H9 (cell line): Measurements from ENCODE around the gene HYAL2. TPM values are rescaled to one million over a fixed set of nuclear protein-coding genes. Genes with fewer than 3 reads are reported as not detected.
A peak's percentile ranks its signal among the peaks of the same experiment; 100 is the strongest.

Experiments
- DNase-seq: peaks from one replicate; pipeline ENCODE4 v3.0.0-alpha.2; 2017
- H2AFZ ChIP-seq: one replicate; pipeline ENCODE4 v1.6.1; 2013; ENCODE audit warnings: mild to moderate bottlenecking, low read length, control low read depth, moderate library complexity
- H2AK5ac ChIP-seq: 2 replicates; pipeline ENCODE4 v1.6.1; 2013; ENCODE audit warnings: low read length, control low read depth, mixed read lengths; ENCODE audit not compliant: insufficient read length
- H2BK120ac ChIP-seq: one replicate; pipeline ENCODE4 v1.6.1; 2013; ENCODE audit warnings: low read depth, mild to moderate bottlenecking, low read length, control low read depth, inconsistent platforms; ENCODE audit not compliant: poor library complexity, severe bottlenecking
- H2BK12ac ChIP-seq: 2 replicates; pipeline ENCODE4 v1.6.1; 2013; ENCODE audit warnings: low read length, control low read depth, mixed read lengths, low read depth; ENCODE audit not compliant: insufficient read length
- H2BK15ac ChIP-seq: 2 replicates; pipeline ENCODE4 v1.6.1; 2013; ENCODE audit warnings: low read depth, low read length, control low read depth
- H2BK20ac ChIP-seq: one replicate; pipeline ENCODE4 v1.6.1; 2013; ENCODE audit warnings: low read depth, mild to moderate bottlenecking, low read length, control low read depth, inconsistent platforms; ENCODE audit not compliant: poor library complexity, severe bottlenecking
- H2BK5ac ChIP-seq: 2 replicates; pipeline ENCODE4 v1.6.1; 2013; ENCODE audit warnings: low read length, control low read depth, mixed read lengths; ENCODE audit not compliant: insufficient read length
- H3K14ac ChIP-seq: 2 replicates; pipeline ENCODE4 v1.6.1; 2013; ENCODE audit warnings: low read length, control low read depth; ENCODE audit not compliant: insufficient read depth
- H3K18ac ChIP-seq: 2 replicates; pipeline ENCODE4 v1.6.1; 2013; ENCODE audit warnings: low read depth, mild to moderate bottlenecking, mixed read lengths, low read length, control low read depth; ENCODE audit not compliant: insufficient read length
- H3K23ac ChIP-seq: 2 replicates; pipeline ENCODE4 v1.6.1; 2013; ENCODE audit warnings: low read length, control low read depth, mixed read lengths, low read depth; ENCODE audit not compliant: insufficient read length
- H3K23me2 ChIP-seq: 2 replicates; pipeline ENCODE4 v1.6.1; 2013; ENCODE audit warnings: low read depth, mild to moderate bottlenecking, mixed read lengths, low read length, control low read depth; ENCODE audit not compliant: insufficient read length, poor library complexity, severe bottlenecking
- H3K27ac ChIP-seq: 2 replicates; pipeline ENCODE4 v1.5.1; 2013; ENCODE audit warnings: low read length, control low read depth, mixed read lengths, low read depth; ENCODE audit not compliant: insufficient read length
- H3K27me3 ChIP-seq: 2 replicates; pipeline ENCODE4 v1.6.1; 2013; ENCODE audit warnings: low read length, control low read depth, inconsistent platforms; ENCODE audit not compliant: insufficient read depth
- H3K4ac ChIP-seq: 2 replicates; pipeline ENCODE4 v1.6.1; 2013; ENCODE audit warnings: low read depth, mild to moderate bottlenecking, control low read depth, inconsistent platforms, low read length, moderate library complexity
- H3K4me1 ChIP-seq: 2 replicates; pipeline ENCODE4 v1.6.1; 2013; ENCODE audit warnings: low read length, control low read depth, inconsistent platforms; ENCODE audit not compliant: insufficient read depth
- H3K4me2 ChIP-seq: 2 replicates; pipeline ENCODE4 v1.6.1; 2013; ENCODE audit warnings: low read length, control low read depth, mixed read lengths; ENCODE audit not compliant: insufficient read length, insufficient read depth
- H3K56ac ChIP-seq: 2 replicates; pipeline ENCODE4 v1.6.1; 2013; ENCODE audit warnings: low read depth, mild to moderate bottlenecking, mixed read lengths, low read length, control low read depth; ENCODE audit not compliant: insufficient read length
- H3K79me1 ChIP-seq: 2 replicates; pipeline ENCODE4 v1.6.1; 2013; ENCODE audit warnings: low read depth, mild to moderate bottlenecking, moderate library complexity, low read length, control low read depth, inconsistent platforms; ENCODE audit not compliant: insufficient read depth, poor library complexity, severe bottlenecking
- H3K79me2 ChIP-seq: 2 replicates; pipeline ENCODE4 v1.6.1; 2013; ENCODE audit warnings: low read length, control low read depth, inconsistent platforms; ENCODE audit not compliant: insufficient read depth
- H3K9ac ChIP-seq: 2 replicates; pipeline ENCODE4 v1.6.1; 2013; ENCODE audit warnings: low read length, control low read depth, mixed read lengths; ENCODE audit not compliant: insufficient read length; ENCODE audit errors: extremely low read depth
- H3K9me3 ChIP-seq: one replicate; pipeline ENCODE4 v1.6.1; 2013; ENCODE audit warnings: low read depth, low read length, inconsistent platforms; ENCODE audit not compliant: control insufficient read depth
- H3T11ph ChIP-seq: one replicate; pipeline ENCODE4 v1.6.1; 2013; ENCODE audit warnings: mild to moderate bottlenecking, low read length, control low read depth, inconsistent platforms
- H4K20me1 ChIP-seq: one replicate; pipeline ENCODE4 v1.6.1; 2013; ENCODE audit not compliant: control insufficient read depth, insufficient read length, insufficient read depth
- H4K5ac ChIP-seq: 2 replicates; pipeline ENCODE4 v1.6.1; 2013; ENCODE audit warnings: low read depth, mild to moderate bottlenecking, mixed read lengths, low read length, control low read depth; ENCODE audit not compliant: insufficient read length
- H4K8ac ChIP-seq: replicated peaks from 2 replicates; pipeline ENCODE4 v1.6.1; 2013; ENCODE audit warnings: low read length, control low read depth, mixed read lengths, low read depth; ENCODE audit not compliant: insufficient read length
- H4K91ac ChIP-seq: 2 replicates; pipeline ENCODE4 v1.6.1; 2013; ENCODE audit warnings: low read depth, mild to moderate bottlenecking, moderate library complexity, mixed read lengths, low read length, control low read depth; ENCODE audit not compliant: insufficient read length
- H3K27ac Mint-ChIP-seq, 3 experiments: 2 replicates in 2 of 3; 3 replicates in 1 of 3; pipeline ENCODE4 v1.8.0; 2020 to 2021; ENCODE audit warnings: mixed read lengths in 3 of 3, mild to moderate bottlenecking in 1 of 3, moderate library complexity in 1 of 3
- H3K27me3 Mint-ChIP-seq: 2 replicates; pipeline ENCODE4 v1.8.0; 2021; ENCODE audit warnings: low read depth, mild to moderate bottlenecking, moderate library complexity, mixed read lengths
- H3K36me3 Mint-ChIP-seq, 3 experiments: 2 replicates in 2 of 3; 3 replicates in 1 of 3; pipeline ENCODE4 v1.8.0; 2020 to 2021; ENCODE audit warnings: low read depth in 3 of 3, mixed read lengths in 3 of 3; ENCODE audit not compliant: insufficient read depth in 1 of 3
- H3K4me1 Mint-ChIP-seq, 2 experiments: 2 replicates each; pipeline ENCODE4 v1.8.0; 2020; ENCODE audit warnings: mixed read lengths in 2 of 2
- H3K4me3 Mint-ChIP-seq, 2 experiments: 2 replicates in 1 of 2; 3 replicates in 1 of 2; pipeline ENCODE4 v1.8.0; 2020 to 2021; ENCODE audit warnings: mild to moderate bottlenecking in 2 of 2, mixed read lengths in 2 of 2, moderate library complexity in 1 of 2
- H3K9me3 Mint-ChIP-seq, 2 experiments: 2 replicates in 1 of 2; 3 replicates in 1 of 2; pipeline ENCODE4 v1.8.0; 2020; ENCODE audit warnings: mild to moderate bottlenecking in 2 of 2, mixed read lengths in 2 of 2, moderate library complexity in 1 of 2
- WGBS: extraction: QIAGEN DNeasy Blood & Tissue Kit; methylation state at CpG from one replicate; pipeline ENCODE4 v1.1.7; 2013; ENCODE audit warnings: missing lambda C conversion rate, low lambda C conversion rate, mixed read lengths; ENCODE audit not compliant: insufficient read length; ENCODE audit errors: extremely low coverage; 5-methylcytosine and 5-hydroxymethylcytosine counted together
- total RNA-seq: library from RNA; stranded (reverse); gene quantifications from 2 replicates; pipeline ENCODE4 v1.2.1, GENCODE V29; 2021
- TF ChIP-seq, protein P1 (sequence below): fragments of 200-600 bp; sonication (generic); conservative IDR thresholded peaks from 3 replicates; pipeline ENCODE4 v1.8.0; 2021; ENCODE audit warnings: antibody characterized with exemption, mild to moderate bottlenecking

The HYAL2 gene
- total RNA-seq, 1 experiment from 2014 or later = 51.9 TPM

DNA sequence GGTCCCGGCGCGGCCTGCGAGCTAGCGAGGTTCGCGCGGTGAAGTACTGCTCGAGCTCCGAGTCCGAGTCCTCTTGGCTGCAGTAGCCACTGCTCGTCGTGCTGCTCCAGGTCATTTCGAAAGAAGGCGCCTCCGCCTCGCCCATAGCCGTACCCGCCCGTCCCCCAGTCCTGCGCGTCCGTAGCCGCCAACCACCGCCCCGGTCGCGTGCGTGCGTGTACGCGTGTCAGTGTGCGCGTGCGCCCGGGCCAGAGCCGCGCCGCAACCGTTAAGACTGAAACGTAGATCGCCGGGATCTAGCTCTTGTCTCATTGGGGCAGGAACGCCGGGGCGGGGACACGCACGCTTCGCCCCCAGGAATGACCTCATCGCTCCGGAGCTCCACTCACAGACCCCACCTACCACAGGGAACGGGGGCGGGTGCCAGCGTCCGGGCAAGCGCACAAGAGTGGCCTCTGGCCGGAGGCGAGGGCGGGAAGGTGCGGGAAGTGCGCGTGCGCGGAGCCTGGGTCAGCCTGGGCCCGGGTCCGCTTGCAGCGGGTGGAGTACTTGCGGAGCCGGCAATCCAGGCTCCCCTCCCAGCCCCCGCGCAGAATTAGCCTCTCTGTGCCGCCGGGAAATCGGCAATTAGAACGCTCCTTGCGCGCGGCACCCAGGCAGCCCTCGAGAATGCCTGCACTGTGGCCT lies 14.8 kb upstream of the HYAL2 start:
- no peak overlapping the region for H3K56ac ChIP-seq
- Mint-ChIP-seq H3K4me3 (peak overlapping the region; percentile 87 to 92), H3K27ac (peak overlapping the region; percentile 97 to 99 (median 98)), H3K9me3 (no peaks in the 10 kb centered on the region; a peak in 1 of 5 replicates), H3K27me3 (peaks cover 43% of the 10 kb centered on the region), H3K36me3 (peaks cover 0 to 16% (median 15%) of the 10 kb centered on the region in 3 experiments; a peak in 6 of 7 replicates), H3K4me1 (peaks cover 29 to 44% of the 10 kb centered on the region in 2 experiments)
- no peak overlapping the region for H4K8ac ChIP-seq
- H3K4me2 ChIP-seq = peak overlapping the region; percentile 69
- H3T11ph ChIP-seq = no peak overlapping the region
- no peaks in the 10 kb centered on the region for H3K79me1 ChIP-seq
- peak; percentile 99 for DNase-seq
- H3K23ac ChIP-seq = no peak overlapping the region
- no peak overlapping the region for H4K91ac ChIP-seq
- H4K20me1 ChIP-seq = no peaks in the 10 kb centered on the region
- no peak overlapping the region for H3K27ac ChIP-seq
- H3K27me3 ChIP-seq = peaks cover 13% of the 10 kb centered on the region; the same call in 1 of the 2 replicates
- H2BK15ac ChIP-seq = no peak overlapping the region
- H2BK20ac ChIP-seq = no peak overlapping the region
- peak overlapping the region; percentile 54 for H3K9ac ChIP-seq
- no CpG with 5 or more reads among the region's 79 CpGs for WGBS
- TF ChIP-seq, protein P1, sequence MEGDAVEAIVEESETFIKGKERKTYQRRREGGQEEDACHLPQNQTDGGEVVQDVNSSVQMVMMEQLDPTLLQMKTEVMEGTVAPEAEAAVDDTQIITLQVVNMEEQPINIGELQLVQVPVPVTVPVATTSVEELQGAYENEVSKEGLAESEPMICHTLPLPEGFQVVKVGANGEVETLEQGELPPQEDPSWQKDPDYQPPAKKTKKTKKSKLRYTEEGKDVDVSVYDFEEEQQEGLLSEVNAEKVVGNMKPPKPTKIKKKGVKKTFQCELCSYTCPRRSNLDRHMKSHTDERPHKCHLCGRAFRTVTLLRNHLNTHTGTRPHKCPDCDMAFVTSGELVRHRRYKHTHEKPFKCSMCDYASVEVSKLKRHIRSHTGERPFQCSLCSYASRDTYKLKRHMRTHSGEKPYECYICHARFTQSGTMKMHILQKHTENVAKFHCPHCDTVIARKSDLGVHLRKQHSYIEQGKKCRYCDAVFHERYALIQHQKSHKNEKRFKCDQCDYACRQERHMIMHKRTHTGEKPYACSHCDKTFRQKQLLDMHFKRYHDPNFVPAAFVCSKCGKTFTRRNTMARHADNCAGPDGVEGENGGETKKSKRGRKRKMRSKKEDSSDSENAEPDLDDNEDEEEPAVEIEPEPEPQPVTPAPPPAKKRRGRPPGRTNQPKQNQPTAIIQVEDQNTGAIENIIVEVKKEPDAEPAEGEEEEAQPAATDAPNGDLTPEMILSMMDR = no peak
- H2AK5ac ChIP-seq = no peak overlapping the region
- H4K5ac ChIP-seq = no peak overlapping the region
- no peak overlapping the region for H2BK12ac ChIP-seq
- H3K23me2 ChIP-seq = peaks cover 24% of the 10 kb centered on the region
- H2BK120ac ChIP-seq = no peak overlapping the region
- H3K4ac ChIP-seq = no peak overlapping the region
- peak overlapping the region; percentile 44 for H3K18ac ChIP-seq
- H3K4me1 ChIP-seq = no peaks in the 10 kb centered on the region; the same call in 1 of the 2 replicates
- H2BK5ac ChIP-seq = no peak overlapping the region
- H3K79me2 ChIP-seq = peaks cover 5% of the 10 kb centered on the region; the same call in 1 of the 2 replicates
- no peak overlapping the region for H2AFZ ChIP-seq
- H3K14ac ChIP-seq = peak overlapping the region; percentile 88
- no peaks in the 10 kb centered on the region for H3K9me3 ChIP-seq
